HG03354 (cell line): Measurements from ENCODE around the gene RXRA.

Experiments
- ATAC-seq: cut with Tn5 transposase; IDR thresholded peaks from one replicate; pipeline ENCODE4 v1.9.1; 2021; ENCODE audit warnings: mild to moderate bottlenecking; ENCODE audit not compliant: unreplicated experiment, poor library complexity, severe bottlenecking

RXRA gene

GRCh38 chr9:134375430-134376385 is 49.5 kb downstream of the RXRA start:
- no peak for ATAC-seq

- no peak for ATAC-seq
Observed at GRCh38 chr9:134376386-134377142, 50.3 kb downstream of the RXRA start.

GRCh38 chr9:134377143-134377484 is 50.9 kb downstream of the RXRA start:
- ATAC-seq = no peak

- no peak for ATAC-seq
Observed at GRCh38 chr9:134377976-134378375, 51.7 kb downstream of the RXRA start.

- no peak for ATAC-seq
Observed at GRCh38 chr9:134378901-134379338, 52.7 kb downstream of the RXRA start.

GRCh38 chr9:134379831-134380365 is 53.6 kb downstream of the RXRA start:
- ATAC-seq = no peak

GRCh38 chr9:134380542-134381271 is 54.5 kb downstream of the RXRA start:
- ATAC-seq = no peak

- ATAC-seq = no peak
Observed at GRCh38 chr9:134381272-134381661, 55.0 kb downstream of the RXRA start.

- no peak for ATAC-seq
Observed at GRCh38 chr9:134381671-134382516, 55.6 kb downstream of the RXRA start.

- ATAC-seq = no peak
Observed at GRCh38 chr9:134382733-134383132, 56.5 kb downstream of the RXRA start.

GRCh38 chr9:134383148-134383547 is 56.9 kb downstream of the RXRA start:
- ATAC-seq = no peak

- no peak for ATAC-seq
Observed at GRCh38 chr9:134384811-134385479, 58.7 kb downstream of the RXRA start.

- no peak for ATAC-seq
Observed at GRCh38 chr9:134385915-134386314, 59.7 kb downstream of the RXRA start.

- ATAC-seq = no peak
Observed at GRCh38 chr9:134386951-134387831, 60.9 kb downstream of the RXRA start.

GRCh38 chr9:134388289-134388808 is 62.1 kb downstream of the RXRA start:
- no peak for ATAC-seq

- ATAC-seq = no peak
Observed at GRCh38 chr9:134388976-134389375, 62.7 kb downstream of the RXRA start.

GRCh38 chr9:134389642-134390041 is 63.4 kb downstream of the RXRA start:
- no peak for ATAC-seq
